Placental pericyte (primary cell): Measurements from ENCODE around the gene CENPB. TPM values are rescaled to one million over a fixed set of nuclear protein-coding genes. Genes with fewer than 3 reads are reported as not detected.

Experiments
- total RNA-seq: library from RNA; depleted of rRNA; stranded (reverse); fragments of >200 nt; gene quantifications from 2 replicates; pipeline ENCODE4 v1.2.3, GENCODE V29; 2012

The CENPB gene, protein sequence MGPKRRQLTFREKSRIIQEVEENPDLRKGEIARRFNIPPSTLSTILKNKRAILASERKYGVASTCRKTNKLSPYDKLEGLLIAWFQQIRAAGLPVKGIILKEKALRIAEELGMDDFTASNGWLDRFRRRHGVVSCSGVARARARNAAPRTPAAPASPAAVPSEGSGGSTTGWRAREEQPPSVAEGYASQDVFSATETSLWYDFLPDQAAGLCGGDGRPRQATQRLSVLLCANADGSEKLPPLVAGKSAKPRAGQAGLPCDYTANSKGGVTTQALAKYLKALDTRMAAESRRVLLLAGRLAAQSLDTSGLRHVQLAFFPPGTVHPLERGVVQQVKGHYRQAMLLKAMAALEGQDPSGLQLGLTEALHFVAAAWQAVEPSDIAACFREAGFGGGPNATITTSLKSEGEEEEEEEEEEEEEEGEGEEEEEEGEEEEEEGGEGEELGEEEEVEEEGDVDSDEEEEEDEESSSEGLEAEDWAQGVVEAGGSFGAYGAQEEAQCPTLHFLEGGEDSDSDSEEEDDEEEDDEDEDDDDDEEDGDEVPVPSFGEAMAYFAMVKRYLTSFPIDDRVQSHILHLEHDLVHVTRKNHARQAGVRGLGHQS
- 105 and 150 TPM in 2 replicates for total RNA-seq

GRCh38 chr20:3786665-3787323 lies at the start of gene CENPB:
Gene CENPB (minus strand): TSS chr20:3786740. CDS start chr20:3786483, 257 bp downstream.

DNA sequence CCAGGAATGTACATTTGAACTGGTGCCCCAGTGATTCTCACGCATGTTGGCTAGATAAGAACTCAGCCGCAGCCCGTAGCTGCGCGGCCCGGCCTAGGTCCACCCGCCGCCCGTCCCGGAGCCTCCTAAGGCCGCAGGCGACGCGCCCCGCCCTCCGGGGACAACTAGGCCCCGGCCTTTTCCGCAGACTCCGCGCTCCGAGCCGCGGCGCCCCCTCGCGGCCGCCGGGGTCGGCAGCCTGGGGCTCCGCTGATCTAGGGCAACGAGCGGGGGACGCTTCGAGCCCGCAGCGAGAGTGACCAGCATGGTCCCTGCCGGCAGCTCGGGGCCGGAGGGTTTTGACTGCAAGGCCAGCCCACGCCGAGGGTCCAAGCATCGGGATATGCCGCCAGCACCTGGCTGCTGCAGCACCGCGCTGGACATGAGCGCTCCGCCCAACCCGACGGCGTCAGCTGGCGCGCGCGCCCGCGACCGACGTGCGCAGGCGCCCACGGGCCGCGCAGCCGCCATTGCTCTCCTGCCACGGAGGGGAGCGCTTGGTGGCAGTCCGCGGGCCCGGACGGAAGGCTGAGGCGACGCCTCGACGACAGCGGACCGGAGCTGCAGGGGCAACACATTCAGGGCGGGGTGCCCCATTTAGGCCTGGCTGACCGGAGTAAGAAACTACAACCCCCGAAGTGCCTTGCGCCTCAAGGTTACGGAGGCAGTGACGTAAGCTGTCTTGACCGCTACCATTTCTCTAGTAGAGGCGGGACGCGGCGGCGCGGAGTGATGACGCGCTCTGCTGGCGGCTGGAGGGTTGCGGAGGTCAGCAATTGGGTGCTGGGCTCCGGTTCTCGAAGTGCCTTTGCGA lies 33.7 kb upstream of the CENPB start, which contains the start of gene AP5S1:
Gene AP5S1 (plus strand): TSS at position 500 of the 853 bp plus-strand sequence. CDS start 1,571 bp downstream, outside the sequence.

GRCh38 chr20:3795511-3796468 lies 9.2 kb upstream of the CENPB start, which contains the start of gene CDC25B:
Gene CDC25B (plus strand): TSS chr20:3796310. CDS start chr20:3796532, 222 bp downstream.

DNA sequence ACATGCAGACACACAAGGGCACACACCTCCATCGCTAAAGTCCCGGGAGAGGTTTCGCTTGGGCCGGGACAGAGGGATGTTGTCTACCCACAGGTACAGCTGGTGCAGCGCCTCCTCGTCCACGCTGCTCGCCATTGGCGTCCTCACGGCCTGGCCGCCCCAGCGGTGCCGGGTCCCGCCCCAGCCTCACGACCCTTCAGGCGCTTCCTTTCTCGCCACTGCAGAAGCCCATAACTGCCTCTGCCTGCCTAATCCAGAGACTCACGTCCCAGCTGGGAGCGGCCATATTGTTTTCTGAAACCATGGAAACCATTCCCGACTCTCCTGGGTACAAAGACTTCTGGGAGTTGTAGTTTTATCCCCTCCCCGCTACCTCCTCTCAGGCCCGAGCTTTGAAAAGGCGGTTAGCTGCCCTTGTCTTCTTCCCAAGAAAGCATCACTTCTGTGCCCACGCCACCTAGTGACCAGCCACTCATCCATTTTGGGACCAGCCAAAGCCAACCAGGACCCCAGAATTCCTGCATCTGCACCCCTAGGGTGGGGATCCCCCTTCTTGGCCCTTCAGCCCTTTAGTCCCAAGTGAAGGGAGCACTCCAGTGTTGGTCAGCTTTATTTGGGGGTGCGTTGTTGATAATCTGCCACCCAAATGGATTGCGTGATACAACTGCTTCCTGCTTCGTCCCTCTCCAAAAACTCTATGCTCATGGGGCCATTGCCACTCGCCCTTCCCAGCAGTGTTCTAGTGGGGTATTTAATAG lies 5.2 kb downstream of the CENPB start, which contains the start of gene SPEF1:
Gene SPEF1 (minus strand): TSS at position 296 of the 758 bp plus-strand sequence. CDS start 161 bp downstream, at position 135.

DNA sequence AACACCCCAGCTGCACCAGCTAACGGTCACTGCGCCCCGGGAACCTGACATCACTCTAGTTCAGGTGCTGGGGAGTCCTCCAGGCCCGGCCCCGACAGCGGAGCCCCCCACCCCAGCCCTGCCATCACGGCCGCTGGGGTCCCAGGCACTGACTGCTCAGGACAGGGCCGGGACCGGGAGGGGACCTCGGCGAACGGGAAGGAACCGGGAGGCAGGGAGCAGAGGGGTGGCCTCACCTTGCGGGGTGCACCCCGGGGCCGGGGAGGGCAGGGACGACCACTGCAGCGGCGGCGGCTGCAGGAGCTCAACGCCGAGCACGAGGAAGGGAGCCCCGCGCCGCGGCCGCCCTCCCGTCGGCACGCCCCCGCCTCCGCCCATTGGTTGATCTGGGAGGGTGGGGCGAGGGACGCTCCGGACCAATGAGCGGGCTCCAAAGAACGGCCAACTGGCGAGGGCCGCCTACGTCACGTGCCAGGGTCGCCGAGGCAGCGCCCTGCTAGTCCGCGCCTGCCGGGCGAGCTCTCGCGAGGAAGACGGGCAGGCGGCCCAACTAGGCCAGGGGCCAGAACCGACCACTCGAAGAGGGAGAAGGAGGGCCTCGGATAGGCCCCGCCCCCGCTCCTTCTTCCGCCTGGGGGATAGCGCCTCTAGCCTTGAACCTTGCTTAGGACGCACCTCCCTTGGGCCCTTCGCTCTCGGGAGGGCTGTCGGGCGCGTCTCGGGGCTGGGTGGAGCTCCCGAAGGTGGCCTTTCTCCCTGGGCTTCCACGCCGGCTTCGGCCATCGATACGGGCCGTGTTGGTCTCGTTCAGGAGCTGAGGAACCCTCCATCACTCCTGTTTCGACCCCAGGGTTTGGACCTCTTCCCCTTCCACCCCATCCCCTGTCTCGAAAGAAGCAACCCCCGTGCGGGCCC lies 18.9 kb downstream of the CENPB start, which contains the start of gene ADISSP:
Gene ADISSP (minus strand): TSS at position 327 of the 915 bp plus-strand sequence. CDS start 7,653 bp downstream, outside the sequence.

Other genes starting within 250 kb of the CENPB start
- not detected in 2 replicates for gene GFRA4, start 123.3 kb downstream of the CENPB start, total RNA-seq
- gene ADAM33, start 104.7 kb downstream of the CENPB start, total RNA-seq = 11.4 and 19.5 TPM in 2 replicates
- gene SIGLEC1, start 74.1 kb downstream of the CENPB start, total RNA-seq = under 0.01 TPM in 2 replicates
- under 0.01 TPM in 1 of 2 replicates, not detected in the other for gene HSPA12B, start 54.1 kb downstream of the CENPB start, total RNA-seq
- 13.8 and 31.2 TPM in 2 replicates for gene ADISSP, start 19.0 kb downstream of the CENPB start, total RNA-seq
- gene SPEF1, start 5.3 kb downstream of the CENPB start, total RNA-seq = 0.14 and 0.22 TPM in 2 replicates
- gene CDC25B, start 9.6 kb upstream of the CENPB start, total RNA-seq = 70.7 and 92.6 TPM in 2 replicates
- gene AP5S1, start 33.8 kb upstream of the CENPB start, total RNA-seq = 24.9 and 33.6 TPM in 2 replicates
- 23.2 and 42.4 TPM in 2 replicates for gene MAVS, start 60.1 kb upstream of the CENPB start, total RNA-seq
- gene PANK2, start 102.6 kb upstream of the CENPB start, total RNA-seq = 50.3 and 67.0 TPM in 2 replicates
- gene RNF24, start 228.8 kb upstream of the CENPB start, total RNA-seq = 25.4 and 31.5 TPM in 2 replicates